ENCODE measurements around the gene KRT79. TPM values are rescaled to one million over a fixed set of nuclear protein-coding genes. Genes with fewer than 3 reads are reported as not detected.
"Not testable (repeated sequence)": the region's sequence is repeated elsewhere in the genome, so short reads cannot be mapped to it uniquely, and the experiment has no call there.

Gene KRT79
- total and polyA plus RNA-seq, 9 of the 15 experiments (the other 6 are each of a cell fraction or from before 2014, with no cell fraction given): 0.03 to 2.3 (median 0.23) TPM; not detected in 2

DNA sequence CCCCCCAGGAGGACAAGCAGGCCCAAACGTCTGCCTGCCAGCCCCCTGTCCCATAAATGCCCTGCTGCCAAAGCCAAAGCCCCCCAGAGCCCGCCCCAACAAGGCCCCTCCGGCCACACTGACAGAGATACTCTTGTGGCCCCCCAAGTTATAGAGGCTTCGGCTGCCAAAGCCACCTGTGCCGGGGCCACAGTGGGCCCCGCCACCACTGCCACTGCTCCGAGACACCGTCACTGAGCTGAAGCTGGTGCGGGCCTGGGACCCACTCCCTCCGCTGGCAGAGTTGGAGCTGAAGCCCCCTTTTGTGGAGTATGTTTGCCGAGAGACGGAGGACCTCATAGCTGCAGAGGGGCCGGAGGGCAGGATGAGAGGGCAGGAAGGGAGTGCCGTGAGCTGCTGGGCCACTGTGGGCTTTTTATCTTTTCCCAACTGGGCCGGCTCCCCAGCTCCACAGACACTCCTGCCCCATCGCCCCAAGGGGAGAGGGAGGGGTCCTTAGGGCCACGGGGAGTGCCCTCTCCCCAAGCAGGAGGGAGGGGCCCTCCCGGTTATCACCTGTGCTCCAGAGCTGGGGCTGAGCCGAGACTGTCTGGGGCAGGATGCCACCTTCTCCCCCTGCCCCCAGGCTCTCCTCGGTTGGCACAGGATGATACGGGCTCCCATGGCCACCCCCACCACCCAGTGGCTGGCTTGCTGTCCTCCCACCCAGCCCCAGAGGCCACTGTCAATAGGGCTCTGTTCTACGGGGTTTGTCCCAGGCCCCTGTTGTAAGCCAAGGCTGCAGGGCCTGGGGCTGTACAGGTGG is at the start of gene KRT79 (continued):
- TF ChIP-seq ZNF449 (CRISPR knock-in tag; IDR thresholded peaks at IDR 0.05) (no peak), XRCC3 (IDR thresholded peaks at IDR 0.05) (no peak), HDAC3 (IDR thresholded peaks at IDR 0.05; ENCODE audit: borderline replicate concordance, partially characterized antibody) (no peak), SRSF9 (IDR thresholded peaks at IDR 0.05; ENCODE audit: borderline replicate concordance, low read depth, low read length) (no peak), BRD9 (IDR thresholded peaks at IDR 0.05; ENCODE audit: low read depth, partially characterized antibody) (no peak), ZKSCAN1 (IDR thresholded peaks at IDR 0.05; ENCODE audit: low read depth, low read length) (no peak), ZNF121 (CRISPR knock-in tag; conservative IDR thresholded peaks at IDR 0.05) (no peak), ZBTB2 (IDR thresholded peaks at IDR 0.05) (no peak), BMI1 (IDR thresholded peaks at IDR 0.05; ENCODE audit: low read length) (no peak), NONO (IDR thresholded peaks at IDR 0.05; ENCODE audit: low read depth in 2 of 2, low read length in 1 of 2) (no peak), ZNF696 (CRISPR knock-in tag; conservative IDR thresholded peaks at IDR 0.05) (no peak)
- TF ChIP-seq, protein P1, sequence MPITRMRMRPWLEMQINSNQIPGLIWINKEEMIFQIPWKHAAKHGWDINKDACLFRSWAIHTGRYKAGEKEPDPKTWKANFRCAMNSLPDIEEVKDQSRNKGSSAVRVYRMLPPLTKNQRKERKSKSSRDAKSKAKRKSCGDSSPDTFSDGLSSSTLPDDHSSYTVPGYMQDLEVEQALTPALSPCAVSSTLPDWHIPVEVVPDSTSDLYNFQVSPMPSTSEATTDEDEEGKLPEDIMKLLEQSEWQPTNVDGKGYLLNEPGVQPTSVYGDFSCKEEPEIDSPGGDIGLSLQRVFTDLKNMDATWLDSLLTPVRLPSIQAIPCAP (CRISPR knock-in tag; IDR thresholded peaks at IDR 0.05; ENCODE audit: borderline replicate concordance): no peak

DNA sequence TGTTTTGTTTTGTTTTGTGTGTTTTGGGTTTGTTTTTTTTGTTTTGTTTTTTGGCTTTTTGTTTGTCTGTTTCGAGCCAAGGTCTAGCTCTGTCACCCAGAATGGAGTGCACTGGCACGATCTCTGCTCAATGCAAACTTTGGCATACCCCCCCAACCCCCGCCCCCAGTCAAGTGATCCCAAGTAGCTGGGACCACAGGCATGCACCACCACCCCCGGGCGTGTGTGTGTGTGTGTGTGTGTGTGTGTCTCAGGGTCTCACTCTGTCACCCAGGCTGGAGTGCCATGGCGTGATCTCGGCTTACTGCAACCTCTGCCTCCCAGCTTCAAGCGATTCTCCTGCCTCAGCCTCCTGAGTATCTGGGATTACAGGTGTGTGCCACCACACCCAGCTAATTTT is 46.4 kb upstream of the KRT79 start:
- 3% methylated on average over 6 of the region's 8 CpGs for WGBS (ENCODE audit: insufficient coverage, low coverage, missing lambda C conversion rate)
- DNase-seq (ENCODE audit: extremely low read depth in 1 of 4, low spot score in 3 of 4); ATAC-seq; intact Hi-C loops (cut with micrococcal nuclease); H3K9ac ChIP-seq (ENCODE audit: insufficient read depth in 1 of 2, low read depth in 2 of 2, low read length in 2 of 2); H3K27me3 ChIP-seq (ENCODE audit: control insufficient read depth in 2 of 2, insufficient read depth in 2 of 2, low read length in 2 of 2); BruUV-seq (replicated peaks); H3K9me1 ChIP-seq (ENCODE audit: control insufficient read depth, insufficient read depth, low read length); H3K4me3 ChIP-seq; H3K79me2 ChIP-seq (ENCODE audit: control insufficient read depth, insufficient read depth, low read length); FAIRE-seq; H4K20me1 ChIP-seq (replicated peaks; ENCODE audit: control insufficient read depth, insufficient read depth, low read length); in situ Hi-C loops (cut with MboI); H3K36me3 ChIP-seq (ENCODE audit: control insufficient read depth, insufficient read depth, low read length); H3K27ac ChIP-seq (ENCODE audit: extremely low read depth, low read depth, low read length); H3K9me3 ChIP-seq (replicated peaks; ENCODE audit: control insufficient read depth, insufficient read depth, low read depth, low read length): not testable (repeated sequence)
- POLR2A ChIA-PET: interaction anchor here (0.6 to 3.8 kb wide), 5 partner anchors 16 to 727 kb away, joined by 3 to 20 read pairs (median 3); no protein-coding TSS in a partner anchor
- peaks cover 26 to 27% of the 10 kb centered on the region in 2 experiments; a peak in 4 of 5 replicates for H3K4me1 ChIP-seq (replicated peaks in 1 of 2; ENCODE audit: control insufficient read depth in 2 of 2, insufficient read depth in 2 of 2, low read length in 2 of 2)
- CTCF ChIA-PET (ENCODE audit: low intra/inter-chr PET ratio): interaction anchor here (0.7 to 12.1 kb wide), 13 partner anchors 10 to 723 kb away, joined by 3 to 398 read pairs (median 6); no protein-coding TSS in a partner anchor
- H2AFZ ChIP-seq (ENCODE audit: low read depth, low read length): peak overlapping the region; percentile 94; the same call in 1 of the 2 replicates
- H3K4me2 ChIP-seq (ENCODE audit: insufficient read depth, low read length): peak overlapping the region; percentile 85

Data from K562 (cell line).